Measurements from ENCODE around the gene B3GNT3. TPM values are rescaled to one million over a fixed set of nuclear protein-coding genes. Genes with fewer than 3 reads are reported as not detected.

Gene B3GNT3
- total RNA-seq, 2 donors from 2014 or later = 2.3 TPM; not detected in 1

DNA sequence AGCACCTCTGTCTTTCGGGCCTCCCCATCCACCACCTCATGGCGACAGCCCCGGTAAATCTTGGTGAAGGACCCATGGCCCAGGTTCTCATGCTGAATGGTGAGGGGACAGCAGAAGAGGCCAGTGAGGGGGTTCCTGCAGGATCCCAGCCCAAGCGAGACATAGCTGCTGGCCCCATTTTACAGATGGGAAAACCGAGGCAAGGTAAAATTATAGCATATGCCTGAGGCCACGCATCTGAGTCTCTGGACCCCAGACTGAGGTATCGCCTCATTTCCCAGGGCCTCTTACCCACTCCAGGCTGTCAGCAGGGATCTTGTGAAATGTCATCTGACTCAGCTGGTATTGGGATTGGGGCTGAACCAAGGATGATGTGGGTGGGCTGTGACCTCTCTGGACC is 43.0 kb downstream of the B3GNT3 start:
- TF ChIP-seq, protein P1, sequence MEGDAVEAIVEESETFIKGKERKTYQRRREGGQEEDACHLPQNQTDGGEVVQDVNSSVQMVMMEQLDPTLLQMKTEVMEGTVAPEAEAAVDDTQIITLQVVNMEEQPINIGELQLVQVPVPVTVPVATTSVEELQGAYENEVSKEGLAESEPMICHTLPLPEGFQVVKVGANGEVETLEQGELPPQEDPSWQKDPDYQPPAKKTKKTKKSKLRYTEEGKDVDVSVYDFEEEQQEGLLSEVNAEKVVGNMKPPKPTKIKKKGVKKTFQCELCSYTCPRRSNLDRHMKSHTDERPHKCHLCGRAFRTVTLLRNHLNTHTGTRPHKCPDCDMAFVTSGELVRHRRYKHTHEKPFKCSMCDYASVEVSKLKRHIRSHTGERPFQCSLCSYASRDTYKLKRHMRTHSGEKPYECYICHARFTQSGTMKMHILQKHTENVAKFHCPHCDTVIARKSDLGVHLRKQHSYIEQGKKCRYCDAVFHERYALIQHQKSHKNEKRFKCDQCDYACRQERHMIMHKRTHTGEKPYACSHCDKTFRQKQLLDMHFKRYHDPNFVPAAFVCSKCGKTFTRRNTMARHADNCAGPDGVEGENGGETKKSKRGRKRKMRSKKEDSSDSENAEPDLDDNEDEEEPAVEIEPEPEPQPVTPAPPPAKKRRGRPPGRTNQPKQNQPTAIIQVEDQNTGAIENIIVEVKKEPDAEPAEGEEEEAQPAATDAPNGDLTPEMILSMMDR (IDR thresholded peaks at IDR 0.05) = no peak
- DNase-seq (ENCODE audit: low spot score) (no peak), ATAC-seq (ENCODE audit: insufficient number of reproducible peaks, low FRiP score, low read depth) (no peak)
- Histone ChIP-seq H3K27me3 (replicated peaks; ENCODE audit: insufficient read depth) (no peaks in the 10 kb centered on the region), H3K4me1 (ENCODE audit: control insufficient read depth in 1 of 2, low read depth in 2 of 2) (peaks cover 0 to 12% of the 10 kb centered on the region in 2 donors), H3K9me3 (no peaks in the 10 kb centered on the region), H3K27ac (no peak overlapping the region), H3K36me3 (no peaks in the 10 kb centered on the region), H3K4me3 (no peak overlapping the region)

DNA sequence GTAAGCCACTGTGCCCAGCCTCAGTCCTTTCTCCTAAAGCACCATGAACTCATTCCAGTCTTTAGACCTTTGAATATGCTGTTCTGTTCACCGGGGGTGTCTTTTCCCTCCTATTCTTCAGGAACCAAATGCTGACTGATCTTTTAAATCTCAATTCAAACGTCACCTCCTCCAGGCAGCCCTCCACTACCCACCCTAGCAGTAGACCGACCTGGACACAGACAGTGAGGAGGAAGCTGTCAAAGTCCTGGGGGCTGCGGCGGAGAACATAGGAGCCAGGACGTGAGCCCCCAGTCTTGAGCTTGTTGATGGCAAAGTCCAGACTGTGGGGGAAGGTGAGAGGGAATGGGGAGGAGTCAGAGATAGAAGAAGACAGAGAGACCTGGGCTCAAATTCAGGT is 45.1 kb downstream of the B3GNT3 start:
- H3K27me3 ChIP-seq (replicated peaks; ENCODE audit: insufficient read depth) = no peaks in the 10 kb centered on the region
- no peaks in the 10 kb centered on the region for H3K36me3 ChIP-seq
- ATAC-seq (ENCODE audit: insufficient number of reproducible peaks, low FRiP score, low read depth) (no peak), DNase-seq (ENCODE audit: low spot score) (no peak)
- TF ChIP-seq, protein P1 (IDR thresholded peaks at IDR 0.05) = no peak
- no peaks in the 10 kb centered on the region for H3K9me3 ChIP-seq
- no peak overlapping the region for H3K4me3 ChIP-seq
- no peak overlapping the region for H3K27ac ChIP-seq
- H3K4me1 ChIP-seq (ENCODE audit: control insufficient read depth in 1 of 2, low read depth in 2 of 2) = peaks cover 0 to 12% of the 10 kb centered on the region in 2 donors

DNA sequence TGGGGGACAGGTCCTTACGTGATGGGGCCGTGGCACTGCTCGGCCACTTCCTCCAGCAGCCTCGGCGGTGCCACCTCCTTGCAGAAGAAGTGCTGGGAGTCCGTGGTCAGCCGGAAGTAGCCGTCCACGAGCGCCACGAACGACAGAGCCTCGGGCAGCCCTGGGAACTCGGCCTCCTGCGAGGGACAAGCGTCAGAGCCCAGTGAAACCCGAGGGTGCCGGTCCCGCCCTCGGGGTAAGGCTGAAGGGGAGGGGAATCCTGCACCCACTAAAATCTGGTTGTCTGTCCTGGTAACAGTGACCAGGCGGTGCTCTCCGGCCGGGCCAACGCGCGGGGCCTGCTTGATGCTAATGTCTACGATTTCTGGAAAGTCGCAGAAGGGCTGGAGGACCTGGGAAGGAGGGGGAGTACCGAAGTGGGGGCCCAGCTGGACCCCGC is 46.5 kb downstream of the B3GNT3 start:
- TF ChIP-seq, protein P1 (IDR thresholded peaks at IDR 0.05) = no peak
- peak overlapping the region; percentile 63 for H3K4me3 ChIP-seq
- H3K36me3 ChIP-seq = no peaks in the 10 kb centered on the region
- H3K4me1 ChIP-seq (ENCODE audit: control insufficient read depth in 1 of 2, low read depth in 2 of 2) = peaks cover 0 to 12% of the 10 kb centered on the region in 2 donors
- H3K27ac ChIP-seq = no peak overlapping the region
- no peaks in the 10 kb centered on the region for H3K9me3 ChIP-seq
- H3K27me3 ChIP-seq (replicated peaks; ENCODE audit: insufficient read depth) = no peaks in the 10 kb centered on the region
- DNase-seq (ENCODE audit: low spot score) = no peak
- no peak for ATAC-seq (ENCODE audit: insufficient number of reproducible peaks, low FRiP score, low read depth)

- DNase-seq (ENCODE audit: low spot score) (no peak), ATAC-seq (ENCODE audit: insufficient number of reproducible peaks, low FRiP score, low read depth) (peak; percentile 26)
- Histone ChIP-seq H3K4me3 (peak overlapping the region; percentile 63), H3K27me3 (replicated peaks; ENCODE audit: insufficient read depth) (no peaks in the 10 kb centered on the region), H3K4me1 (ENCODE audit: control insufficient read depth in 1 of 2, low read depth in 2 of 2) (peaks cover 0 to 12% of the 10 kb centered on the region in 2 donors), H3K9me3 (no peaks in the 10 kb centered on the region), H3K27ac (no peak overlapping the region), H3K36me3 (no peaks in the 10 kb centered on the region)
- TF ChIP-seq, protein P1 (IDR thresholded peaks at IDR 0.05) = no peak
These were observed 47.1 kb downstream of the B3GNT3 start for GRCh38 chr19:17841810-17842662.

DNA sequence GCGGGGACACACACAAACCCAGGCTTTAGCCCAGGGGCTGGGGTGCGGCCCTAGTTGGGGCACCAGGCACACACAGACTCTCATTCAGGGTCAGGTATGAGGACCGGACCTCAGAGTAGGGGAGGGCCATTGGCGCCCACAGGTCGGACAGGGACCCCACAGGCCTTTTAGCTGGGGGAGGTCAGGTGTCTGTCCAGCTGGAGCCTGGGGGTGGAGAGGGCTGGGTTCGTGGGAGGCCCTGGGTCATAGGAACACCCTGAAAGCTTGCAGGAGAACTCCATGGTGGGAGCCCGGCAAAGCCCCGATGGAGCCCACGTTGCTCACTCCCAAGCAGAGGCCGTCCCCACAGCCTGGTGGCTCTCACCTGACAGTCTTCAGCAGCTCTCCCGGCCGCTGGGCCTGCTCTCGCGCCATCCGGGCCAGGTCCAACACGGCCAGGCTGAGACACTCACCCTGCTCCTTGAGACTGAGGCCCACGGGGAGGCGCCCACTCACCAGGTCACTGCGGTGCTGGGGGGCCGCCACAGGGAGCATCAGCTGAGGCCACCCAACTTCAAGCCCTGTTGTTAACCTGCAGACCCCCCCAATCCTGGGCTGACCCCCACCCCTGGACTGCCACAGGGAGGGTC is 47.8 kb downstream of the B3GNT3 start:
- Histone ChIP-seq H3K9me3 (no peaks in the 10 kb centered on the region), H3K27ac (no peak overlapping the region), H3K27me3 (replicated peaks; ENCODE audit: insufficient read depth) (no peaks in the 10 kb centered on the region), H3K4me1 (ENCODE audit: control insufficient read depth in 1 of 2, low read depth in 2 of 2) (peaks cover 0 to 12% of the 10 kb centered on the region in 2 donors), H3K36me3 (no peaks in the 10 kb centered on the region), H3K4me3 (peak overlapping the region; percentile 63)
- ATAC-seq (ENCODE audit: insufficient number of reproducible peaks, low FRiP score, low read depth) (no peak), DNase-seq (ENCODE audit: low spot score) (no peak)
- TF ChIP-seq, protein P1 (IDR thresholded peaks at IDR 0.05) = no peak

Measured in thoracic aorta (tissue), 2 donors.